ENCODE data around the gene PALM3.
A peak's percentile ranks its signal among the peaks of the same experiment; 100 is the strongest.
"Not testable (repeated sequence)": the region's sequence is repeated elsewhere in the genome, so short reads cannot be mapped to it uniquely, and the experiment has no call there.

The PALM3 gene

DNA sequence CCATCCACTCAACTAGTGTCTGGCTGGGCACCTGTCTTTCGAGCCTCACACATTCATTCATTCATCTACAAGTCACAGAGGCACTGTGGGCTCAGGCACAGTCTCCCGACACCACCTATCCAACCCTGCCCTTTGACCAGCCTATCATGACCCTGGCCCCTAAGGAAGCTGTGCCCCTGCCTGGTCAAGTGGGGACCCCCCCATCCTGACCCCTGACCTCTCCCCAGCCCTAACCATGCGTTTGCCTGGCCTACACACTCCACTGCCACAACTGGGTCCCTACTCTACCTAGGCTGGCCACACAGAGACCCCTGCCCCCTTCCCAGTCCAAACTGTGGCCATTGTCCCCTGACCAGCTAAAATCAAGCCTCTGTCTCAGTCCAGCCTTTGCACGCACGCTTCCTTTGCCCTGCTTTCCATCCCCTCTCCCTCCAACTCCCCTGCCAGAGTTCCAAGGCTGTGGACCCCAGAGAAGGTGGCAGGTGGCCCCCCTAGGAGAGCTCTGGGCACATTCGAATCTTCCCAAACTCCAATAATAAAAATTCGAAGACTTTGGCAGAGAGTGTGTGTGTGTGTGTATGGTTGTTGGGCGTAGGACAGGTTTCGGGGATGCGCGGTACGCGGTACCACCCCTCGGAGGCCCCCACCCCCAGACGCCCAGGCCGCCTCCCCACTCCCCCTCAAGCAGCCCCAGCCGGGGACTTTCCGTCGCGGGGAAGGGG, 30.7 kb downstream of the PALM3 start:
- DNase-seq = no peak

DNA sequence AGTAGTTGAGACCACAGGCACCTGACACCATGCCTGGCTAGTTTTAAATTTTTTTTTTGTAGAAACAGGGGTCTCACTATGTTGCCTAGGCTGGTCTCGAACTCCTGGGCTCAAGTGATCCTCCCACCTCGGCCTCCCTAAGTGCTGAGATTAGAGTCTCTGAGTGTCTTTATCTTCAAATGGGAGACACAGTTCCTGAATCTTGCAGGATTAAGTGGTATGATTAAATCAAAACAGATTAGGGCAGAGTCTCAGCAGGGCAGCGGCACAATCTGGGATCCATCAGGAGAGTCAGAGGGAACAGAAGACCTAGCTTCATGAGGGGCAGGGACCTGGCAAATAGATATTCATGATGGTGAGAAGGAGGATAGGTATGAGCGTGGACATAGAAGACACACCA, 33.0 kb downstream of the PALM3 start:
- DNase-seq = no peak

DNA sequence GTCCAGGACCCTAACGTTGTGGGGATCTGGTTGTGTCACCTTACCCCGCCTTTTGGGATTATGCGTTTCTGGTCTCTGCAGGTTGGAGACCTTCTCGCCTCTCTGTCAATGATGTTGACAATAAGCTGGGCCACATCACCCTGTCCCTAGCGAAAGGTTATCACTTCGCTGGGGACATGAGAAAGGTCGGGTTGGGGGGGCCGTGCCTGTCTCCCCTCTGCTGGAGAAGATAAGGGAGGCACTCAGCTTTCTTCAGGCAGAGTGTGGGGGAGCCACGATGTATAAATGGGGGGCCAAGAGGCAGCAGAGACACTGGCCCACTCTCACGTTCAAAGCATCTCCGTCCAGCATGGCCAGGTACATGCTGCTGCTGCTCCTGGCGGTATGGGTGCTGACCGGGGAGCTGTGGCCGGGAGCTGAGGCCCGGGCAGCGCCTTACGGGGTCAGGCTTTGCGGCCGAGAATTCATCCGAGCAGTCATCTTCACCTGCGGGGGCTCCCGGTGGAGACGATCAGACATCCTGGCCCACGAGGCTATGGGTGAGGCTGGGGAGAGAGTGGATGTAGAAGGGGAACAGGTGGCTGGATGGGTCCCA, 33.9 kb downstream of the PALM3 start, which contains the start of gene RLN3:
Gene RLN3, plus strand, starts transcription at position 293 of the 595 bp plus-strand sequence. Its CDS starts 57 bp downstream, at position 350.
- no peak for DNase-seq

DNA sequence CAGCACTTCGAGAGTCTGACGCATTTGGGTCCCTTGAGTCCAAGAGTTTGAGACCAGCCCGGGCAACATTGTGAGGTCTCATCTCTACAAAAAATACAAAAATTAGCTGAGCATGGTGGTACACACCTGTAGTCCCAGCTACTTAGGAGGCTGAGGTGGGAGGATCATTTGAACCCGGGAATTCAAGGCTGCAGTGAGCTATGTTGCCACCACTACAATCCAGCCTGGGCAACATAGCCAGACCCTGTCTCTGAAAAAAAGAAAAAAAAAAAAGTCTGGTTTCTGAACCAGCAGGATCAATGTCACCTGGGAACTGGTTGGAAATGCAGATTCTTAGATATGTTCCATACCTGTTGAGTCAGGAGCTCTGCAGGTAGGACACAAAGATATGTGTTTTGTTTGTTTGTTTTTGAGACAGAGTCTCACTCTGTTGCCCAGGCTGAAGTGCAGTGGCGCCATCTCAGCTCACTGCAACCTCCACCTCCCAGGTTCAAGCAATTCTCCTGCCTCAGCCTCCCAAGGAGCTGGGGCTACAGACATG, 35.2 kb downstream of the PALM3 start:
- DNase-seq = not testable (repeated sequence)

DNA sequence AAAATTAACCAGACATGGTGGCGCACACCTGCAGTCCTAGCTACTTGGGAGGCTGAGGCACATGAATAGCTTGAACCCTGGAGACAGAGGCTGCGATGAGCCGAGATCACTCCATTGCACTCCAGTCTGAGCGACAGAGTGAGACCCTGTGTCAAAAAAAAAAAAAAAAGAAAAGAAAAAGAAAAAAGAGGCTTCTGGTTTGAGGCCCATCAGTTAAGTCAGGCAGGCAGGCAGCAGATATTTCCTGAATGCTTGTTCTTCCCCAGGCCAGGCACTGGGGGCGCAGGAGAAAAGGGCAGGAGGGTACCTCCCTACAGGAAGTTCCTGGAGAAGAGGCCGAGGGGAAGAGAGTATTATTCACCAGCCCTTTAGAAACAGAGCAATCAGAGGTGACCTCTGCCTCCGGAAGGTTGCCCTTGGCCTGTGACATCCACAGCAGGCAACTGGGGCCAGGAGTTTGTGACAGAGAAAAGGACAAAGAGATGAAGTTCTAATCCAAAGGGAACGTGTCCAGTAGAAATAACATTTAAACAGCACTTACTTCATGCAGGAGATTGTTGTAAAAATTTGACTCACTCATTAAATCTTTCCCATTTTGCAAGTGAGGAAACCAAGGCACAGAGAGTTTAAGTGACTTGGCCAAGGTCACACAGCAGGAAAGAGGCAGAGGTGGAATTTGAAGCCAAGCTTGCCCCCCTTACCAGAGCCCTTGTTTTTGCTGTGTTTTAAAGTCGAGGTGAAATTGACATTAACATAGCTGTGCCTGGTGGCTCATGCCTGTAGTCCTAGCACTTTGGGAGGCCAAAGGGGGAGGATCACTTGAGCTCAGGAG, 38.3 kb downstream of the PALM3 start:
- DNase-seq = peak; percentile 69

DNA sequence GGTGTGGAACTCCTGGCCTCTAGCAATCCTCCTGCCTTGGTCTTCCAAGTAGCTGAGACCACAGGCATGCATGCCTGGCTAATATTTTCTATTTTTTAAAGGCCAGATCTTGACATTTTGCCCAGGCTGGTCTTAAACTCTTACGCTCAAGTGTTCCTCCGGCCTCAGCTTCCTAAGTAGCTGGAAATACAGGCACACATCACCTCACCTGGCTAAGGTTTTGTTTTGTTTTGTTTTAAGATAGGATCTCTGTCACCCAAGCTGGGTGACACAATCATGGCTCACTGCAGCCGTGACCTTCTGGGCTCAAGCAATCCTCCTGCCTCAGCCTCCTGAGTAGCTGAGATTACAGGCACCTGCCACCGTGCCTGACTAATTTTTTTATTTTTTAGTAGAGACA, 39.4 kb downstream of the PALM3 start:
- no peak for DNase-seq

DNA sequence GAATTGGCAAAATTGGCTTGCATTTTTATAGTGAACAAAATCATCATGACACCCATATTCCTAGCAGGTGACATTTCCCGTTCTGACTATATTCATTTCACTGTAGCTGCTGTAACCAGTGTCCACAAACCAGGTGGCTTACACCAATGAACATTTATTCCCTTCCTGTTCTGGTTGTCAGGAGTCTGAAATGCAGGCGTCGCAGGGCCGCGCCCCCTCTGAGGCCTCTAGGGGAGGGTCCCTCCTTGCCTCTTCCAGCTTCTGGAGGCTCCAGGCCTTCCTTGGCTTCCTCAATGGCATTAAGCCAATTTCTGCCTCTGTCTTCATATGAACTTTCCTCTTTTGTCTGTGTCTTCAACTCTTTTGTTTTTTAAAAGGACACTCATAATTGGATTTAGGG, 40.4 kb downstream of the PALM3 start:
- no peak for DNase-seq

DNA sequence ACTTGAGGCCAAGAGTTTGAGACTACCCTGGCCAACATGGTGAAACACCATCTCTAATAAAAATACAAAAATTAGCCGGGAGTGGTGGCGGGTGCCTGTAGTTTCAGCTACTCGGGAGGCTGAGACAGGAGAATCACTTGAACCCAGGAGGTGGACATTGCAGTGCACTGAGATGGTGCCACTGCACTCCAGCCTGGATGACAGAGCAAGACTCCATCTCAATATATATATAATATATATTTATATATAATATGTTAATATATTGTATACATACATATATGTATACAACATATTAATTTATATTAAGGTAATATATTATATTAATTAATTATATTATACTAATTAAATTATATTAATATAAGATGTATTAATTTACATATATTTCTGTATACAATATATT, 42.1 kb downstream of the PALM3 start:
- DNase-seq = not testable (repeated sequence)

DNA sequence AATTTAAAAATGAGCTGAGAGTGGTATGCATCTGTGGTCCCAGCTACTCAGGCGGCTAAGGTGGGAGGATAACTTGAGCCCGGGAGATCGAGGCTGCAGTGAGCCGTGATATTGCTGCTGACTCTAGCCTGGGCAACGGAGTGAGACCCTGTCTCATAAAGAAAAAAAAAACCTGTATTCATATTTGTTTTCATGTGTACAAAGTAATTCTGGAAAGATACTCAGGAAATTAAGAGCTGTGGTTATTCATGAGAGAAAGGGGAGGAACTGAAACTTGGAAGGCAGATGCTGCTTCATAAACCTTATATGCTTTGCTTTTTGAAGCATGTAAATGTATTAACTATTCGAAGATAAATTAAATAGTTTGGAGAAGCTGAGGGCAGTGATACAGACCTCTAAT, 42.8 kb downstream of the PALM3 start:
- DNase-seq = no peak

DNA sequence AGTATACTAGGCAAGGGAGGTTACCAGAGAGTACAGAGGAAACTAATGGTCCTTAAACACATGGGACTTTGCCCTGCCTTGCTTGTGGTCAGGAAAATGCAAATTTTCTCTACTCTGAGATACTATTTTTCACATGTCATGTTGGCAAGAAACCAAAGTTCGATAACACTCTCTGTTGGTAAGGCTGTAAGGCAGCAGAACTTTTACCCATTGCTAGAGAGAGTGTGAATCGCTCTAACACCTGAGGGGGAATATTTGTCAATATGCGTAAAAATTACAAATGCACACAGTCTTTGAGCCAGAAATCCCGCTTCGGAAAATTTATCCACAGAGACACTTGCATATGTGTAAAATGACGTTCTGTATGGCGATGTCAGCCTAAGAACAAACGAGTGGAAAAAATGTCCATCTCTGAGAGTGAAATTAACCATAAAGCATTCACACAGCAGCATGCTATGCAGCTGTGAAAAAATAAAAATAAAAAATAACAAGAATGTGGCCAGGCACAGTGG, 46.3 kb downstream of the PALM3 start:
- DNase-seq = no peak

DNA sequence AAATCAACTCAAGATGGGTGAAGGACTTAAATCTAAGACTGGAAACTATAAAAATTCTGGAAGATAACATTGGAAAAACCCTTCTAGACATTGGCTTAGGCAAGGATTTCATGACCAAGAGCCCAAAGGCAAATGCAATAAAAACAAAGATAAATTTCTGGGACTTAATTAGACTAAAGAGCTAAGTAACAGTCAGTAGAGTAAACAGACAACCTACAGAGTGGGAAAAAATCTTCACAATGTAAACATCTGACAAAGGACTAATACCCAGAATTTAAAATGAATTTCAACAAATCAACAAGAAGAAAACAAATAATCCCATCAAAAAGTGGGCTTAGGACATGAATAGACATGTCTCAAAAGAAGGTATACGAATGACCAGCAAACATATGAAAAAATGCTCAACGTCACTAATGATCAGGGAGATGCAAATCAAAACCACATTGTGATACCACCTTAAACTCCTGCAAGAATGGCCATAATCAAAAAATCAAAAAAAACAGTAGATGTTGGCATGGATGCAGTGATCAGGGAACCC, 49.4 kb downstream of the PALM3 start:
- DNase-seq = no peak

DNA sequence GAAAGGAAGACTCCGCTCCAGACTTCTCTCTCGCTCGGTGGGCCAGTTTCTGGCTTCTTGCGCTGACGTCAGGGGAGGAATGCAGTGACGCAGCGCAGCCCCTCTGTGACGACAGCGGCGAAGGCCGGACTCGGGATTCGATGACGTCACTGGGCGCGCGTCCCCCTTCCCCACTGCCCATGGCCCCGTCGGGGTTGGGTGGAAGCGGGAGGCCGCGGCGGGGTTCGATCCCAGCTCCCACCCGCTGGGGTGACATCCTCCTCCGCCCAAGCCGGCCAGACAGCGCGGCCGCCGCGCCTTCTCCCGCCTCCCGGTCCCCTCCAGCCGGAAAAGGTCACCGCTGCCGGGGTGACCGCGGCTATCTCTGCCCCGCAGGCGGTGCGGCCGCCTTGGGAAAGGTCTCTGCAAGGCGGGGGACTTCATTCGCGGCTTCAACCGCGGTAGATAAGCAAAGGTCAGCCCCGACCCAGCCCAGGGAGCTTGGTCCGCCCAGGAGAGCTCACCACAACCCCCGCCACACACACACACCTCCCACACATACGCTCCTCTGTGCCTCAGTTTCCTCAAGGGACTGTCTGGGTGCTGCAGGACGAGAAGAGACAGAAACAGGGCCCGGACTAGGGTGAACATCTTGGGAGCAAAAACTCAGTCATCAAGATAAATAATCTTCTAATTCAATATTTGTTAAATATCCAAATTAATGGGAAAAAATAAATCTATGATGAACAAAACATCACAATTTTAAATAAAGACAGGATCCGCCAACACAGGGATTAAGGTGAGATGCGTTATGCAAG, 54.9 kb downstream of the PALM3 start:
- DNase-seq = no peak

DNA sequence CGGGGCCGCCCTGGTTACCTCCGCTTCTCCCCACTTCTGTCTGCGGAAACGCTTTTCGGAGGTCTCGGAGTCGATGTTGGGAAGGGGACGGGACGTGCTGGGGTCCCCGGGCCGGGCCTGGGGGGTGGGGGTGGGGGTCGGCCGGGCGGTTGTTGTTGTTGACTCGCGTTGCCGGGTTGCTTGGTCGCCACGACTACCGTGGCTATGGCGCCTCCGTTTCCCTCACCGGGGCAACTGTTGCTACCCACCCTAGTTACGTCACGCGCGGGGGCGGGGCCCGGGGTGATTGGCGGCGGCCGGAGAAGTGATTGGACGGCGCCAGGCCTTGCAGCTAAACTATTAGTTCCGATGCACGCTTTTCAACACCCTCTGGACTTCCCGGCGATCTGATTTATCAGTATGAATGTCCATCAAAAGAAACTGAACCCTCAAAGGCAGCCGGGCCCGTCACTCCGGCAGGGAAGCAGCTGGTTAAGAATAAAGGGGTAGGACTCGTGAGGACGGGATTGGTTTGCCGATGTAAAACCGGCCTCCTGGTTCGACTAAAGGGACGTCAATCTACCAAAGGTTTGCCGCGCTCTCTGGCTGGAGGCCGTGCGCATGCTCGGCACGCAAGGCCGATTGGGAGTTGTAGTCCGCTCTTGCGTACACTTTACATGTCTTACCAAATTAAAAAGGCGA, 55.7 kb downstream of the PALM3 start, which contains the start of gene RFX1:
Gene RFX1, minus strand, starts transcription at position 236 of the 681 bp plus-strand sequence. CDS start 12,477 bp downstream, outside the sequence.
- peak; percentile 98 for DNase-seq

DNA sequence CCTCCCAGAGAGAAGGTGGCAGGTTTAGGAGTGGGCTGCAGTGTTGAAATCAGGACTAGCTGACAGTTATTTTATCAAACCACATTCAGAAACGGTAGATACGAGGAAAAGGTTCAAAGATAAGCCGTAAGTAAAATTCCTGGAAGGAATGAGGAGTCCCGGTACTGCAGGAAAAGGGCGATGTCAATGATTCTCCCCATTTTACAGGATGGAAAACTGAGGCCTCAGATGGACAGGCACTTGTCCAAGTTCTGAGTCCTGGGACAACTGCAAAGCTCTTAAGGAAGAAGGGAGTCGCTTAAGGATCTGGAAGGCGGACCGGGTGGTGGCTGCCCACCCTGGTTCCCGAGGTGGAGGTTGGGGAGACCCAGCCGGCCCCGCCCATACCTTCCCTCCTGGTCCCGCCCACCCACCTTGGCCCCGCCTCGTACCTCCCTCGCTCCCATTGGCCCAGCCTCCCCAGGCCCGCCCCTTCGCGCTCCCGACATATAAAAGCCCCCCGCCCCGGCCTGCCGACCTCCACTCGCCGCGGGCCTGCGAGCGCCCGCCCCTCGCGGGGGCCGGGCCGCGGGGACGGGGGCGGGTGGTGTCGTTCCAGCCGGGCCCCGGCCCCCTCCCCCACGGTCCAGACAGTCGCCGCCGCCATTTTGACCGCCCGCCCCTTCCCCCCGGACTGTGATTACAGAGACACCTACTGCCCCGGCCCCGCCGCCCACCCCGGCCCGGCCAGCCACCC, 56.4 kb downstream of the PALM3 start:
- DNase-seq = peak; percentile 22

DNA sequence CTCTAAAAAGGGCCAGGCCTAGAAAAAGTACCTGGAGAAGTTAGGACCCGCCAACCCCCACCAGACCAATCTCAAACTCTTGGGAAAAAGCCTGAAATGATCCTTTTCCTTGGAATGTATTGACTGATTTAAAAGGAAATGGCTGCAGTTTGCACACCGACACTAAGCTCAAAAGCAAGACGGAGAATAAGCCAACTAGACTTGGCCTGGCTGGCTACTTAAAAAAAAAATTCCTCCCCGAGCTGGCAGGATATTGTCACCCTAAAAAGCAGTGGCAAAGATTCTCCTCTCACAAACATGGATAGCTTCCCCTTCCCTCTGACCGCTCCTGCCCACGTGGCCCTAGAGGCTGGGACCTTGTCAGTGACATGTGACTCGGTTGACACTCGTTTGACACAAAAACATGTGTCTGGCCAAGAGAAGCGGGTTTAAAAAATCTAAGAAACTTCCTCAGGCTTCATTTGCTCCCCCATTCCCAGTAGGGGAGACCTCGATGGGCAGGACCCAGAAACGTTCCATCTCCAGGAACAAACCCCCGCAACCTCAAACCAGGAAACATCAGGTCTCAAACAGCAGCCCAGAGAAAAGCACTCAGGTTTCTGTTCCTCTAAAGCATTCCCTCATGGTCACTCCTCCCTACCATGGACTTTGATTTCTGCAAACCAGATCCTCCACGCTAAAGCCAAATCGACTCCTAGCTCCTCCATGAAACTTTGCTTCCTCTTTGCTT, 57.1 kb downstream of the PALM3 start:
- DNase-seq = no peak
